ENCODE measurements around the gene PHAX.
"Not testable (repeated sequence)": the region's sequence is repeated elsewhere in the genome, so short reads cannot be mapped to it uniquely, and the experiment has no call there.

PHAX gene

DNA sequence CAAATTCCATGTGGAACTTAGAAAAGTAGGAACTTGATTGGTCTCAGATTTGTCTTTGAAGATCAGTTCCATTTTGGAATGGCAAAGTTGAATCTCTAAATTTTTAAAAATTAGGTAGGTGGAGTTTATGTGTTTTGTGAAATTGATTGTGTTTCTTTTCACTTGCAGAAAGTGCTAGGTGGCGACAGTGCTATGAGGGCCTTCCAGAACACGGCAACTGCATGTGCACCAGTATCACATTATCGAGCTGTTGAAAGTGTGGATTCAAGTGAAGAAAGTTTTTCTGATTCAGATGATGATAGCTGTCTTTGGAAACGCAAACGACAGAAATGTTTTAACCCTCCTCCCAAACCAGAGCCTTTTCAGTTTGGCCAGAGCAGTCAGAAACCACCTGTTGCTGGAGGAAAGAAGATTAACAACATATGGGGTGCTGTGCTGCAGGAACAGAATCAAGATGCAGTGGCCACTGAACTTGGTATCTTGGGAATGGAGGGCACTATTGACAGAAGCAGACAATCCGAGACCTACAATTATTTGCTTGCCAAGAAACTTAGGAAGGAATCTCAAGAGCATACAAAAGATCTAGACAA lies 2.8 kb downstream of the PHAX start:
- no peak for DNase-seq (ENCODE audit: low spot score)

DNA sequence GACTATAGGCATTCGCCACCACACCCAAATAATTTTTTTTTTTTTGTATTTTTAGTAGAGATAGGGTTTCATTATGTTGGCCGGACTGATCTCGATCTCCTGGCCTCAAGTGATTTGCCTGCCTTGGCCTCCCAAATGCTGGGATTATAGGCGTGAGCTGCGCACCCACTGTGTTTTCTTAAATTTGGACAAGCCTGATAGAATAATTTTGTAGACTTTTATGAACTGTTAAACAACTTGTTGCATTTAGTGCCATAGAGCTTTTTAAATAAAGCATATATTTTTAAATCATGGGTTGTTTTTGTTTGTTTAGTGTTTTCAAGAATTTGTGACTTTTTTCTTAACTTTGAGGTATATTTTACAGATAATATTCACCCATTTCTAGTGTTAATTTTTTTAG lies 4.8 kb downstream of the PHAX start:
- no peak for DNase-seq (ENCODE audit: low spot score)

DNA sequence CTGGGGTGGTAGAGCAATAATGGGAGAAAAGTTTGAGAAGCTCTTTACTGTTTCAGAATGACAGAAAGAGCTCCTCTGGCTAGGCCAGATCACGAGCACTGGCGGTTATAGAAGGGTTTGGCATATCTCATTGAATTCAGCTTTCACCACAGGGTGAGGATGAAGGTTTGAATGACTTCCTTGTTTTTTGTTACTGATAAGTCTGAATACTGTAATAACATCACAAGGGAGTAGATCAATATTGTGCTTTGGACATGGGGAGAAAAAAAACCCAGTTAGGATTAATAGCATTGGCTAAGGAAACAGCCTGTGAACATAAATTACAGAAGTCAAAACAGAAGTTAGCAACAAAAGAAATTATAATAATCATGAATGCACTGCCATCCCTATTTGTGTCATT lies 9.4 kb downstream of the PHAX start:
- DNase-seq (ENCODE audit: low spot score) = no peak

DNA sequence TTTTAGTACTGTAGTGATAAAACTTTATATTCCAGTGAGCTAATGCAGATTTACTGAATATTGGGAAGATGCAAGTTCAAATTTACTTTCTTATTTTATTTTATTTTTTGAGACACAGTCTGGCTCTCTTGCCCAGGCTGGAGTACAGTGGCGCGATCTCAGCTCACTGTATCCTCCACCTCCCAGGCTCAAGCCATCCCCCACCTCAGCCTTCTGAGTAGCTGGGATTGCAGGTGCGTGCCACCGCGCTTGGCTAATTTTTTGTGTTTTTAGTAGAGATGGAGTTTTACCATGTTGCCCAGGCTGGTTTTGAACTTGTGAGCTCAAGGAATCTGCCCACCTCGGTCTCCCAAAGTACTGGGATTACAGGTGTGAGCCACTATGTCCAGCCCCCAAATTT lies 9.9 kb downstream of the PHAX start:
- DNase-seq (ENCODE audit: low spot score) = no peak

DNA sequence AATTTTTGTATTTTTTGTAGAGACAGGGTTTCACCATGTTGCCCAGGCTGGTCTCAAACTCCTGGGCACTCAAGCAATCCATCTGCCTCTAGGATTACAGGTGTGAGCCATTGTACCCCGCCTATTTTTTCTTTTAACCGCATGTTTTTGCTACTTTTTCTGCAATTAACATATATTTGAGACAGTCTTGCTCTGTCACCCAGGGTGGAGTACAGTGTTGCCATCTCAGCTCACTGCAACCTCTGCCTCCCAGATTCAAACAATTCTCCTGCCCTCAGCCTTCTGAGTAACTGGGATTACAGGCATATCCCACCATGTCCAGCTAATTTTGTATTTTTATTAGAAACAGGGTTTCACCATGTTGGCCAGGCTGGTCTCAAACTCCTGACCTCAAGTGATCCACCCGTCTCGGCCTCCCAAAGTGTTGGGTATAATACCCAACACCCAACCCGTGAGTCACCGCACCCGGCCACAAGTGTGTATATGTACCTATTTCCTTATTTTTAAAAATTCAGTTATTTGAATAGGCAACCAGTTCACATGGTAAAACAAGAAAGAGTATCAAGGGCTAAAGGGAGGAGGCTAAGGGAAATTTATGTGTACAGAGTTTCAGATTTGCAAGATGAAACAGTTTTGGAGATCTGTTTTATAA lies 13.3 kb downstream of the PHAX start:
- DNase-seq (ENCODE audit: low spot score) = no peak

DNA sequence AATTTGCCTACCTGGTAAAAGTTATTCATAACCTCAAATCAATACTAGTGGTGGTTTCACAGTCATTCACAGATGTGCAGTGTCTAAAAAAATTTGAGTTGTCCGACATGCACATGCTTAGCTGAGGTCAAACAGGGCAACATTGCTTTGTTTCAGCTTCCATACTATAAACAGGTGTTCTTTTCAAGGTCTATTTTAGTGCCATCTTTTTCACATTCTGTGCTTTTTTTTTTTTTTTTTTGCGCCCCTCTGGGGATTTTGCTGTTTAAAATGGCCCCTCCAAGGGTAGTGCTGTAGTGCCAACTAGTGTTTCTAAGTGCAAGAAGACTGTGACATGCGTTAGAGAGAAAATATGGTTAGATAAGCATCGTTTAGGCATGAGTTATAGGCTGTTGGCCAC lies 14.5 kb downstream of the PHAX start:
- no peak for DNase-seq (ENCODE audit: low spot score)

DNA sequence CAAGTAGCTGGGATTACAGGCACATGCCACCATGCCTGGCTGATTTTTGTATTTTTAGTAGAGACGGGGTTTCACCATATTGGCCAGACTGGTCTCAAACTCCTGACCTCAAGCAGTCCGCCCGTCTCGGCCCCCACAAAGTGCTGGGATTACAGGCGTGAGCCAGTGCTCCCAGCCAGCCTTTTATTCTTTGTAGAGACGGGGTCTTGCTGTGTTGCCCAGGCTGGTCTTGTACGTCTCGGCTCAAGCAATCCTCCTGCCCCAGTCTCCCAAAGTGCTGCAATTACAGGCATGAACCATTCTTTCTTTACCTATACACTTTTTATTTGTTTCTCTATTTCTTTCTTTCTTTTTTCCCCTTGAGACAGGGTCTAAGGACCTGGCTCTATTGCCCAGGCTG lies 16.9 kb downstream of the PHAX start:
- not testable (repeated sequence) for DNase-seq (ENCODE audit: low spot score)

DNA sequence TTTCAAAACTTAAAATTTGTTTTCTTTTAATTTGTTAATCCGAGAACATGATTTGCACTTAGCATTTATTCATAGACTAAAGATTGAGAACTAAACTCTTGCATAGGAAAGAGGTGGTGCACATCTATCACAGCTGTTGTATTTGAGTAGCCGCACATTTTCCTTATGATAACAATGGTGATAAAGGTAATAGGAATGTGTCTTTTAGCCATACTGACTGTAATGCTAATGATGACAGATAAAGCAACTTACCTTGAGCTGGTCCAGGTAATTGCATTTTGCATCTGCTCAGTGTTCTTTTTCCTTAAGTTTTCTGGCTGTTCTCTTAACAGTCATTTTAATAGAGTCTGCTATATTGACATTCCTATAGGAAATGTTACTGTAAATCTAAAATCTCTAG lies 19.0 kb downstream of the PHAX start:
- DNase-seq (ENCODE audit: low spot score) = no peak

DNA sequence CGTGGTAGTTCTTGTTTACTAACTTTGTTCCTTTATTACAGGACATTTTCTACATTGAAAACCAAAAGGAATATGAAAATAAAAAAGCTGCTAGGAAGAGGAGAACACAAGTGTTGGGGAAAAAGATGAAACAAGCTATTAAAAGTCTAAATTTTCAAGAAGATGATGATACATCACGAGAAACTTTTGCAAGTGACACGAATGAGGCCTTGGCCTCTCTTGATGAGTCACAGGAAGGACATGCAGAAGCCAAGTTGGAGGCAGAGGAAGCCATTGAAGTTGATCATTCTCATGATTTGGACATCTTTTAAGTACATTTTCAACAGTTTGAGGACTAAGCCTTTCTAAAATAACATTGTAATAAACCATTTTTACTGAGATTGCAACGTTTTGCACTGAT lies 23.8 kb downstream of the PHAX start:
- DNase-seq (ENCODE audit: low spot score) = no peak

DNA sequence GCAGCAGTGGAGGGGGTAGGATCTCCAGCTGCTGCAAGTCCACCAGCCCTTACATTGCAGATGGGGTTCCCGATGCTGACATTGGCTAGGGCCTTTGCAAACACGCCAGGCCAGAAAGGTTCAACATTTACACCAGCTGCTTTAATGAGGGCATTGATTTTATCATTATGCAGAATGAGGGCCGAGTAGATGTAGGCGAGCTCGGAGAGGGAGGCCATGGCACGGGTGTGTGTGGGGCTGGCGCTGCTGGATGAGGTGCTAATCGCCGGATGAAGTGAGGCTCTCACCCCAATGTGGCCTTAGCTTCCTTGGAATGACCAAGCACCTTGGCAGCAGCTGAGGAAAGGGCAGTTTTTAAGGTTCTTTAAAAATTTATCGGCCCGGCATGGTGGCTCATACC lies 27.4 kb downstream of the PHAX start:
- no peak for DNase-seq (ENCODE audit: low spot score)

DNA sequence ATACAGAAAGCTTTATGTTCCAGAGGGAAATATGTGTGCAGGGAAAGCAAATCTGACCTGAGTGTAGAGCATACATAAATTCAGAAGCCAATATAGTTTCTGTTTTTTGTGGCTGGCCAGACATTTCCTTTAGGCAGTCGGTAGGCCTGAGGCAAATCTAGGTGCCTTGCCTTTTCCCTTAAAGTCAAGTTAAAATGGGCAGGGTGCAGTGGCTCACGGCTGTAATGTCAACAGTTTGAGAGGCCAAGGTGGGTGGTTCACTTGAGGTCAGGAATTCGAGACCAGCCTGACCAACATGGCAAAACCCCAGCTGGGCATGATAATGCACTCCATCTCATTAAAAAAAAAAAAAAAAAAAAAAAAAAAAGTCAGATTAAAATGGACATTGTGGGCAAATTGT lies 31.2 kb downstream of the PHAX start:
- no peak for DNase-seq (ENCODE audit: low spot score)

DNA sequence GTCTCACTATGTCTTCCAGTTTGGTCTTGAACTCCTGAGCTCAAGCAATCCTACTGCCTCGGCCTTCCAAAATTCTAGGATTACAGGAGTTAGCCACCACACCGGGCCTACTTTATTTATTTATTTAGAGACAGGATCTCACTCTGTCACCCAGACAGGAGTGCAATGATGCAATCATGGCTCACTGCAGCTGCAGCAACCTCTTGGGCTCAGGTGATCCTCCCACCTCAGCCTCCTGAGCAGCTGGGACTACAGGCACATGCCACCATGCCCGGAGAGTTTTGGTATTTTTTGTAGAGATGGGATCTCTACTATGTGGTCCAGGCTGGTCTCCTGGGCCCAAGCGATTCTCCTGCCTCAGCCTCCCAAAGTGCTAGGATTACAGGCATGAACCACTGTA lies 32.8 kb downstream of the PHAX start:
- DNase-seq (ENCODE audit: low spot score) = no peak

DNA sequence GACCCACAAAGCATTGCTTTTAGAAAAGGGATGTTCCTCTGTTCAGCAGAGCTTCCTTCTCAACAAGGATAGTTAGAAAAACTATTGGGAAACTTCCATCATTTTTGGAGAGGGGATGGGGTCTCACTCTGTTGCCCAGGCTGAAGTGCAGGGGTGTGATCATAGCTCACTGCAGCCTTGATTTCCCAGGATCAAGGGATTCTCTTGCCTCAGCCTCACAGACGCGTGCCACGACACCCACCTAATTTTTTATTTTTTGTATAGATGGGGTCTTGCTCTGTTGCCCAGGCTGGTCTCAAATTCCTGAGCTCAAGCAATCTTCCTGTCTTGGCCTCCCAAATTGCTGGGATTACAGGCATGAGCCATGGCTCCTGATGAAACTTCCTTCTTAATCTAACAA lies 34.8 kb downstream of the PHAX start:
- DNase-seq (ENCODE audit: low spot score) = no peak

DNA sequence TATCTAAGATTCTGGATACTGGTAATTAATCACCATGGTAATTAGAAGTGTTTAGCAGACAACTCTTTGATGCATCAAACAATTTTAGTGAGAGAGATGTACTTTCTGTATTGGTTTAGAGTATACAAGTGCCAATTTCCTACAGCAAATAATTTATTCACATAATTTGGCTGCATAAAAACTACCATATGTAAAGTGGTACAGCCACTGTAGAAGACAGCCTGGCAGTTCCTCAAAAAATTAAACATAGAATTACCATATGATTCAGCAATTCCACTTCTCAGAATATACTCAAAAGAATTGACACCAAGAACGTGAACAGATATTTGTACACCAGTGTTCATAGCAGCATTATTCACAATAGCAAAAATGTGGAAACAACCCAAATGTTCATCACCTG lies 36.2 kb downstream of the PHAX start:
- no peak for DNase-seq (ENCODE audit: low spot score)

DNA sequence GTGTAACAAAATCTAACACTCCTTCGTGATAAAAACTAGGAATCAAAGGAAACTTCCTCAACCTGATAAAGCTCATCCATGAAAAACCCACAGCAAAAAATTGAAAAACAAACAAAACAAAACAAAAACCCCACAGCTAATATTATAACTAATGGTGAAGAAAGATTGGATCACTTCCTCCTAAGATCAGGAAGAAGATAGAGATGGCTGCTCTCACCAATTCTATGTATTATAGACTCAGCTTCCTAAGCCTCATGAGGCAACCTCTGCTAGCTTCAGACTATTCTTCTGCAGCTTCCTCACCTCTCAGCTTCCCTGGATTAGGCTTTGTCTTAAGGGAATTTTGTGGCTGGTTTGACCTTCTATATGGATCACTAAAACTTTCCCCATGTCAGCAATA lies 40.1 kb downstream of the PHAX start:
- DNase-seq (ENCODE audit: low spot score) = no peak

DNA sequence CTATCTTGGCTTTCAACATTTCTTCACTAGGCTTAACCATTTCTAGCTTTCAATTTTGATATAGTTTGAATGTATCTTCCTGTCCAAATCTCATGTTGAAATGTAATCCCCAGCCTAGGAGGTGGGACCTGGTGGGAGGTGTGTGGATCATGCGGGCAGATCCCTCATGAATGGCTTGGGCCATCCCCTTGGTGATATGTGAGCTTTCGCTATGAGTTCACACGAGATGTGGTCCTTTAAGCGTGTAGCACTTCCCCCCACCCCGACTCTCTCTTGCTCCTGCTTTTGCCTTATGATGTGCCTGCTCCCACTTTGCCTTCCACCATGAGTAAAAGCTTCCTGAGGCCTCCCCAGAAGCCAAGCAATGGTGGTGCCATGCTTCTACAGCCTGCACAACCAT lies 40.6 kb downstream of the PHAX start:
- DNase-seq (ENCODE audit: low spot score) = no peak

DNA sequence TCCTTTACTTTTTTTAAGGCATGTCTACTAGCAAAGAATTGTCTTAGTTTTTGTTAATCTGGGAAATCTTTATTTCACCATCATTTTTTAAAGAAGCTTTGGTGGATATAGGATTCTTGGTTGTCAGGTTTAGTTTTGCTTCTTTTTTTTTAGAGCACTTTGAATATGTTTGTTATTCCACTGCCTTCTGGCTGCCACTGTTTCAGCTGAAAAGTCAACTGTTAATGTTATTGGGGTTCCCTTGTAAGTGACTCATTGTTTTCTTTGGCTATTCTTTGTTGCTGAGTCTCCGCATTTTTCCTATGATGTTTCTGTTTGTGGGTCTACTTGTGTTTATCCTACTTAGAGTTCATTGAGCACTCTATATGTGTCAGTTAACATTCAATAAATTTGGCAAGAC lies 44.4 kb downstream of the PHAX start:
- no peak for DNase-seq (ENCODE audit: low spot score)

DNA sequence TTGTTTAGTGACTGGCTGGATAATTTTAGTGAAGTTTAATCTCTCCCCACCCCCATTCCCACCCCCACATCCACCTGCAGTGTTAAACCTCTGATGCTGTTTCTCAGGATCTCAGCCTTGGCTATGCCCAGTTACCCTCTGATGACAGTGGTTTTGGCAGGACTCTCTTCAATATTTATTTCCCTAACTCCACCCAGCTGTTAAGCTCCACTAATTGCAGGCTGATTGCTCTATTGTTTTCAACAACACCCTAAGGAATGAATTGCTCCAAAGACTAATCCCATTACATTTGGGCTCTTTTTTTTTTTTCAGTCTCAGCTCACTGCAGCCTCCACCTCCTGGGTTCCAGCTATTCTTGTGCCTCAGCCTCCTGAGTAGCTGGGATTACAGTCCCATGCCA lies 46.3 kb downstream of the PHAX start:
- DNase-seq (ENCODE audit: low spot score) = no peak

DNA sequence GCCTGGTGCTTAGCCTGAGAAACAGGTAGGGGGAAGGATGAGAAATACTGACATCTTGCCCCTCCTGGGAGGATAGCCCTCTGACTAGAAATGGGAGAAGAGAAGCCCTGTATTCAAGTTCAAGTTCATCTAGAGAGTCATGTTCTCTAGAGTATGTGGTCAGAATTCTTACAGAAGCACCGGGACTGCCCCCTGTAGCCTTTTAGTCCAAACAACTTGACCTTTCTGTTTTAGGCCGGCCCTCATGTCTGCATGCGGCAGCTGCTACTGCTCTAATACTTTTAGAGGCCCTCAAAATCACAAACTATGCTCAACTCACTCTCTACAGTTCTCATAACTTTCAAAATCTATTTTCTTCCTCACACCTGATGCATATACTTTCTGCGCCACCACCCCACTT lies 47.7 kb downstream of the PHAX start:
- DNase-seq (ENCODE audit: low spot score) = no peak

DNA sequence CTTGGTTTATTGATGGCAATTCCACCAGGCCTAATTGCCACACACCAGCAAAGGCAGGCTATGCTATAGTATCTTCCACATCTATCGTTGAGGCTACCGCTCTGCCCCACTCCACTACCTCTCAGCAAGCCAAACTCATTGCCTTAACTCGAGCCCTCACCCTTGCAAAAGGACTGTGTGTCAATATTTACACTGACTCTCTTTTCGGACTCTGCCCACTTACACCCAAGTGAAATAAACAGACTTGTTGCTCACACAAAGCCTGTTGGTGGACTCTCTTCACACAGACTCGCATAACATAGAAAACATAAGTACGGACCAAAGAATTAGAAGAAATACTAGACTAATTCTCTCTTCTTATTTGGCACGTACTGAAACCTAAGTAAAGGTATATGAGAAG lies 48.3 kb downstream of the PHAX start:
- not testable (repeated sequence) for DNase-seq (ENCODE audit: low spot score)

DNA sequence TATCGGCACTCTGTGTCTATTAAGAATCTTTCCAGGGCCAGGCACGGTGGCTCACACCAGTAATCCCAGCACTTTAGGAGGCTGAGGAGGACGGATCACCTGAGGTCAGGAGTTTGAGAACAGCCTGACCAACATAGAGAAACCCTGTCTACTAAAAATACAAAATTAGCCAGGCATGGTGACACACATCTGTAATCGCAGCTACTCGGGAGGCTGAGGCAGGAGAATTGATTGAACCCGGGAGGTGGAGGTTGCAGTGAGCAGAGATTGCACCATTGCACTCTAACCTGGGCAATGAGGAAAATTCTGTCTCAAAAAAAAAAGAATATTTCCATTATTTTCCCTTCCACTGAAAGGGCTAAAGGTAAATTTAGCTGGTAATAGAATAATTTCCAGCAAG lies 49.0 kb downstream of the PHAX start:
- not testable (repeated sequence) for DNase-seq (ENCODE audit: low spot score)

DNA sequence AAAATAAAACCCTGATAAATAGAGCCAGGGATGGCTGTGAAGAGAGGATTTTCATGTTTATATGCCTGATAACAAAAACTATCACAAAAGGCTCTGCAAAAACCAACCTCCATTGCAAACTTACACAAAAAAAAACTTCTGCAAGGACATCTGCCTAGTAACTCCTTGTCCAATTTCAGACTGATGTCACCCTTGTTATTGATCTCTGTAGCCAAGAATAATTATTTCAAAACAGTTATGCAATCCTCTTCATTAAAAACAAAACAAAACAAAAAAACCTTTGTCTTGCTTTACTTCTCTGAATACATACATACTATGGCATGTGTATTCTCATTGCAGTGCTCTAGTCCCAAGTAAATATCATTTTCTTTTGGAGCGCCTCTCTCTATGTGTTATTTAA lies 49.7 kb downstream of the PHAX start:
- no peak for DNase-seq (ENCODE audit: low spot score)

DNA sequence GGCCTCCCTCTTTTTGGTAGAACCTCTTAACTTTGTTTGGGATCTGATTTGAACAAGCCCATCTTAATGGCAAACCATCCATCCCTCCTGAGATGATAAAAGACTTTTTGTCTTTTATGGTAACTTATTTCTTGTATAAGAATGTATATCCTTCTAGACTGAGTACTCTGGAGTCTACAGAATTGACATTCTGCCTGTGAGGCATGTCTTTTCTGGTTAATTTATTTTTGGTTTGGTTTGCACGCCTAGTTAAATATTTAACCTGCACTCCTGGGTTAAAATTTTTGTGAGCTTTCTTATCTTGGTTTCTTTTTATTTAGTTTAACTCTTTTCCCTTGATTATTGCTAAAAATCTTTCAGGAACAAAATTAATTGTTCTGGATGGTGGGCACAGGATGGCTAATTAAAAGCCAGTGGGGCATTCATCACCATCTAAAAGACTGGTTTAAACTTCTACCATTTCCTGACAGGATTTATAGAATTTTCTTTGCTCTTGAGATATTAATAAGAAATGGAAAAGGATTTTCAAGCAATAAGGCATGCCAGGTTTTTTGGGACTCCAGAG lies 50.3 kb downstream of the PHAX start:
- DNase-seq (ENCODE audit: low spot score) = no peak

DNA sequence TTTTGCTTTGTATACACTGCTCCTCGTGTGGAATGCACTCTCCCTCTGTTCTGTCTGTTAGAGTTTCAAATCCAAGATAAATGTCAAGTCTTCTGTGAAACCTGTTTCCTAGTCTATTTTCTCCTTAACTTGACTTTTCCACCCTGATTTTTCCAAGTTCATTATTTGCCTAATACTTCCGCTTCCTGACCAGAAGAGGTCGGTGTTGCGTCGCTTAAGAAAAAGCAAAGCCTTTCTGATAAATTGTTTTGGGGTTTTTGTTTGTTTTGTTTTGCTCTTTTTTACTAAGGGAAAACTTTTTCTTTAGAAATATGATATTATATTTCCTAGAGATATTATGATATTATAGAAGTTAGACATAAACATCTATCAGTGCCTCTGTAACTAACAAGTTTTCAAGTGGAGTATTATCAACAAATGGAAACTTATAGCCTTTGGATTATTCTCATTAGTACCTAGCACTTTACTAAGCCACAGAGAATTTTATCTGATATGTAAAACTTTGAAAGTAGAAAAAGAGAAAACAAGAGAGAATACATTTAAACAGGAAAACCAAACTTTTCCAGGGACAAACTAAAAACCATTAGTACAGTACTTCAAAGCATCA lies 55.8 kb downstream of the PHAX start:
- peak; percentile 28 for DNase-seq (ENCODE audit: low spot score)
